DND-41 (cell line): ENCODE measurements around the gene FAM219A.

Experiments
- EZH2 ChIP-seq: IDR thresholded peaks from 3 replicates; pipeline ENCODE4 v1.6.1; 2012; ENCODE audit warnings: borderline replicate concordance, low read depth, mild to moderate bottlenecking, moderate library complexity, low read length, inconsistent platforms; ENCODE audit not compliant: severe bottlenecking
- TF ChIP-seq, protein P1 (sequence below): IDR thresholded peaks from 2 replicates; pipeline ENCODE4 v1.5.1; 2012; ENCODE audit warnings: borderline replicate concordance, low read length, moderate library complexity, mild to moderate bottlenecking; ENCODE audit not compliant: poor library complexity, severe bottlenecking; ENCODE audit errors: extremely low read depth

- TF ChIP-seq, protein P1, sequence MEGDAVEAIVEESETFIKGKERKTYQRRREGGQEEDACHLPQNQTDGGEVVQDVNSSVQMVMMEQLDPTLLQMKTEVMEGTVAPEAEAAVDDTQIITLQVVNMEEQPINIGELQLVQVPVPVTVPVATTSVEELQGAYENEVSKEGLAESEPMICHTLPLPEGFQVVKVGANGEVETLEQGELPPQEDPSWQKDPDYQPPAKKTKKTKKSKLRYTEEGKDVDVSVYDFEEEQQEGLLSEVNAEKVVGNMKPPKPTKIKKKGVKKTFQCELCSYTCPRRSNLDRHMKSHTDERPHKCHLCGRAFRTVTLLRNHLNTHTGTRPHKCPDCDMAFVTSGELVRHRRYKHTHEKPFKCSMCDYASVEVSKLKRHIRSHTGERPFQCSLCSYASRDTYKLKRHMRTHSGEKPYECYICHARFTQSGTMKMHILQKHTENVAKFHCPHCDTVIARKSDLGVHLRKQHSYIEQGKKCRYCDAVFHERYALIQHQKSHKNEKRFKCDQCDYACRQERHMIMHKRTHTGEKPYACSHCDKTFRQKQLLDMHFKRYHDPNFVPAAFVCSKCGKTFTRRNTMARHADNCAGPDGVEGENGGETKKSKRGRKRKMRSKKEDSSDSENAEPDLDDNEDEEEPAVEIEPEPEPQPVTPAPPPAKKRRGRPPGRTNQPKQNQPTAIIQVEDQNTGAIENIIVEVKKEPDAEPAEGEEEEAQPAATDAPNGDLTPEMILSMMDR = no peak
- TF ChIP-seq EZH2 = no peak
These were observed 78.3 kb downstream of the FAM219A start for GRCh38 chr9:34380034-34380510.
